Uterus (tissue), 4 donors: ENCODE measurements around the gene ZC3H13. TPM values are rescaled to one million over a fixed set of nuclear protein-coding genes. Genes with fewer than 3 reads are reported as not detected.

Source experiments
- DNase-seq, 2 donors: peaks; one replicate each; pipeline ENCODE4 v3.0.0-alpha.2; 2019 to 2020
- H3K27ac ChIP-seq, 2 donors: fragments of 200-600 bp; sonication (generic); 1 replicate in 1 of 2; 2 replicates in 1 of 2; pipeline ENCODE4 v1.5.1; 2016 to 2018
- H3K27me3 ChIP-seq, 2 donors: fragments of 200-600 bp; sonication (generic); one replicate each; pipeline ENCODE4 v1.5.1; 2018 to 2019; ENCODE audit warnings: control low read depth in 1 of 2
- H3K36me3 ChIP-seq, 2 donors: fragments of 200-600 bp; sonication (generic); one replicate each; pipeline ENCODE4 v1.5.1; 2019; ENCODE audit warnings: control low read depth in 1 of 2
- H3K4me1 ChIP-seq, 2 donors: fragments of 200-600 bp; sonication (generic); one replicate each; pipeline ENCODE4 v1.5.1; 2018 to 2019; ENCODE audit warnings: control low read depth in 1 of 2
- H3K4me3 ChIP-seq, 2 donors: fragments of 200-600 bp; sonication (generic); 1 replicate in 1 of 2; 2 replicates in 1 of 2; pipeline ENCODE4 v1.5.1; 2018 to 2019; ENCODE audit warnings: mild to moderate bottlenecking in 1 of 2
- H3K9me3 ChIP-seq, 2 donors: fragments of 200-600 bp; sonication (generic); one replicate each; pipeline ENCODE4 v1.5.1; 2019; ENCODE audit warnings: control low read depth in 1 of 2
- POLR2A ChIP-seq, 2 donors: fragments of 450-650 bp; IDR thresholded peaks; one replicate each; pipeline ENCODE4 v1.6.1; 2016; ENCODE audit warnings: antibody characterized with exemption in 2 of 2, mild to moderate bottlenecking in 1 of 2, moderate library complexity in 1 of 2
- intact Hi-C: fragments of 100-400 bp; cut with DNase I; formaldehyde crosslinking; loops from one replicate; pipeline ENCODE4 v1.15.1; 2023; ENCODE audit warnings: low total_unique reads
- total RNA-seq, 4 donors: library from RNA; depleted of rRNA in 3 of 4; stranded (reverse); fragments of >200 nt in 3 of 4; gene quantifications; one replicate each; pipeline versions ENCODE4 v1.1.0 to v1.2.4, GENCODE V29; 2014 to 2023
- TF ChIP-seq, protein P1 (sequence below), 4 experiments: fragments of 200-600 bp in 2 of 4; fragments of 450-650 bp in 2 of 4; sonication (generic) in 2 of 4; IDR thresholded peaks; one replicate each; pipeline ENCODE4 v1.5.1; 2016 to 2019; ENCODE audit warnings: antibody characterized with exemption in 4 of 4, mild to moderate bottlenecking in 2 of 4, moderate library complexity in 1 of 4
- donor health status: DM: yes; HTN: yes; CAD: no.

Gene ZC3H13, protein sequence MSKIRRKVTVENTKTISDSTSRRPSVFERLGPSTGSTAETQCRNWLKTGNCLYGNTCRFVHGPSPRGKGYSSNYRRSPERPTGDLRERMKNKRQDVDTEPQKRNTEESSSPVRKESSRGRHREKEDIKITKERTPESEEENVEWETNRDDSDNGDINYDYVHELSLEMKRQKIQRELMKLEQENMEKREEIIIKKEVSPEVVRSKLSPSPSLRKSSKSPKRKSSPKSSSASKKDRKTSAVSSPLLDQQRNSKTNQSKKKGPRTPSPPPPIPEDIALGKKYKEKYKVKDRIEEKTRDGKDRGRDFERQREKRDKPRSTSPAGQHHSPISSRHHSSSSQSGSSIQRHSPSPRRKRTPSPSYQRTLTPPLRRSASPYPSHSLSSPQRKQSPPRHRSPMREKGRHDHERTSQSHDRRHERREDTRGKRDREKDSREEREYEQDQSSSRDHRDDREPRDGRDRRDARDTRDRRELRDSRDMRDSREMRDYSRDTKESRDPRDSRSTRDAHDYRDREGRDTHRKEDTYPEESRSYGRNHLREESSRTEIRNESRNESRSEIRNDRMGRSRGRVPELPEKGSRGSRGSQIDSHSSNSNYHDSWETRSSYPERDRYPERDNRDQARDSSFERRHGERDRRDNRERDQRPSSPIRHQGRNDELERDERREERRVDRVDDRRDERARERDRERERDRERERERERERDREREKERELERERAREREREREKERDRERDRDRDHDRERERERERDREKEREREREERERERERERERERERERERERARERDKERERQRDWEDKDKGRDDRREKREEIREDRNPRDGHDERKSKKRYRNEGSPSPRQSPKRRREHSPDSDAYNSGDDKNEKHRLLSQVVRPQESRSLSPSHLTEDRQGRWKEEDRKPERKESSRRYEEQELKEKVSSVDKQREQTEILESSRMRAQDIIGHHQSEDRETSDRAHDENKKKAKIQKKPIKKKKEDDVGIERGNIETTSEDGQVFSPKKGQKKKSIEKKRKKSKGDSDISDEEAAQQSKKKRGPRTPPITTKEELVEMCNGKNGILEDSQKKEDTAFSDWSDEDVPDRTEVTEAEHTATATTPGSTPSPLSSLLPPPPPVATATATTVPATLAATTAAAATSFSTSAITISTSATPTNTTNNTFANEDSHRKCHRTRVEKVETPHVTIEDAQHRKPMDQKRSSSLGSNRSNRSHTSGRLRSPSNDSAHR (N-terminal part only)
- 10 to 100 TPM; 16.5 to 73.0 (median 37.1) TPM for total RNA-seq

DNA sequence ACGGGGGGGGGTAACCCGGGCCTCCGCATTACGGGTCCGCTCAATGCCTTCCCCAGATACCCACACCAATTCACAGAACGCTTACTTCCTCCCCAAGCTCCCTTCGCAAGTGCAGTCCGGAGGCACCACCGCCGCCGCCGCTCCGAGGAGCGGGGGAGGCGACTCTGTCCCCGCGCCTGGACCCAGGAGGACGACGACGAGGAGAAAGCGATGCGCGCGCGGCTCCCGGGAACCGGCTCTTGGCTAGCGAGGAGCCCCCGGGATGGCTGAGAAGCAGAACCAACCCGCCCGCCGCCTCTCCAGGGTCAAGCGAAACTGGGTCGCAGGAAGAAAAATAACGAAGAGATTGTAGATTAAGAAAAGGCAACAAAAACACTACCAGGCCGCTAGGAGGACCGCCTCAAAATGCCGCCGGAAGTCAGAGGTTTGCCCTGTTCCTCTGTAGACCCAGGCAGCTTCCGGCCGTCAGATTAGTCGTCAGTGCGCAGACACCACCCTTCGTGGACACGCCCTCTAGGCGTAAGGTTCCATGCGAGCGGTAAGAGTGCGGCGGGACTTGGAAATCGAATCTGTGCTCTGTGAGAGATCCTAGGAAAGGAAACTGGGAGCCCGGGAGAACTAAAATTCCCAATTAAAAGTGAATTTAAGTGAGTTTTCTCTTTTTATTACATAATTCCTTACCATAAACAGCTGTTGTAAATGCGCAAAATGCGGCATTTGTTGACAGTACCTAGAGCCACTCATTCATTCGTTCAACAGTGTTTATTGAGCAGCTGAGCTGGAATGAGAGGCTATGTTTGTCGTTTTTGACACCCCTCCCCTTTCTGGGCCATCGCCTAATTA, at the start of gene ZC3H13:
ZC3H13 (minus strand) TSS at position 428 of the 843 bp plus-strand sequence. CDS start 7,239 bp downstream, outside the sequence.
- no peaks in the 10 kb centered on the region for H3K36me3 ChIP-seq
- intact Hi-C loops: no loop called here

DNA sequence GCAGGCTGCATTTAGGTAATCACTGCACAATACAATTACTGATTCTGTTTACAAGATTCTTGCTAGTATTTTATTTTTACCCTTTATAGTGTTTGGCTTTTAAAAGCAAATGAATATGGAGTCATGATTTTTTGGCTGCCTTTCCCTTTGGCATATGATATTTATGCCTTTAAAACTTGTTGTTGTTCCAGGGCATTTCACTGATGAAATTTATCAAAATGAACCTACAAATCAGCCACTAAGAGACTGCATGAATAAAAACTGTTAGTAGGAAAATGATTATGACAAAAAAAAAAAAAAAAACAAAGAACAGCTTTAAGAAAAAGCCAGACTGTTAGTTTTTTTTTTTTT, 49.7 kb upstream of the ZC3H13 start:
- Histone ChIP-seq H3K4me1 (no peaks in the 10 kb centered on the region), H3K4me3 (no peak overlapping the region), H3K27me3 (no peaks in the 10 kb centered on the region), H3K36me3 (no peaks in the 10 kb centered on the region), H3K9me3 (no peaks in the 10 kb centered on the region), H3K27ac (peak overlapping the region in 1 of 2 donors; percentile 32)
- no peak for DNase-seq
- TF ChIP-seq, protein P1, sequence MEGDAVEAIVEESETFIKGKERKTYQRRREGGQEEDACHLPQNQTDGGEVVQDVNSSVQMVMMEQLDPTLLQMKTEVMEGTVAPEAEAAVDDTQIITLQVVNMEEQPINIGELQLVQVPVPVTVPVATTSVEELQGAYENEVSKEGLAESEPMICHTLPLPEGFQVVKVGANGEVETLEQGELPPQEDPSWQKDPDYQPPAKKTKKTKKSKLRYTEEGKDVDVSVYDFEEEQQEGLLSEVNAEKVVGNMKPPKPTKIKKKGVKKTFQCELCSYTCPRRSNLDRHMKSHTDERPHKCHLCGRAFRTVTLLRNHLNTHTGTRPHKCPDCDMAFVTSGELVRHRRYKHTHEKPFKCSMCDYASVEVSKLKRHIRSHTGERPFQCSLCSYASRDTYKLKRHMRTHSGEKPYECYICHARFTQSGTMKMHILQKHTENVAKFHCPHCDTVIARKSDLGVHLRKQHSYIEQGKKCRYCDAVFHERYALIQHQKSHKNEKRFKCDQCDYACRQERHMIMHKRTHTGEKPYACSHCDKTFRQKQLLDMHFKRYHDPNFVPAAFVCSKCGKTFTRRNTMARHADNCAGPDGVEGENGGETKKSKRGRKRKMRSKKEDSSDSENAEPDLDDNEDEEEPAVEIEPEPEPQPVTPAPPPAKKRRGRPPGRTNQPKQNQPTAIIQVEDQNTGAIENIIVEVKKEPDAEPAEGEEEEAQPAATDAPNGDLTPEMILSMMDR (IDR thresholded peaks at IDR 0.05): no peak
- no peak for TF ChIP-seq POLR2A (IDR thresholded peaks at IDR 0.05)
- intact Hi-C loops: no loop called here

More for the DNA sequence above, at the start of gene ZC3H13:
- peak; percentile 89 to 91 for DNase-seq
- H3K27me3 ChIP-seq: no peaks in the 10 kb centered on the region
- peak; percentile 49 to 56 for TF ChIP-seq POLR2A (IDR thresholded peaks at IDR 0.05)
- TF ChIP-seq, protein P1 (IDR thresholded peaks at IDR 0.05): peak; percentile 28 to 57 (median 44)
- H3K4me3 ChIP-seq: peak within 1 kb of the TSS; percentile 98 to 100
- peaks cover 0 to 6% of the 10 kb centered on the region in 2 donors for H3K4me1 ChIP-seq
- H3K9me3 ChIP-seq: no peaks in the 10 kb centered on the region
- H3K27ac ChIP-seq: peak within 1 kb of the TSS; percentile 93 to 94

DNA sequence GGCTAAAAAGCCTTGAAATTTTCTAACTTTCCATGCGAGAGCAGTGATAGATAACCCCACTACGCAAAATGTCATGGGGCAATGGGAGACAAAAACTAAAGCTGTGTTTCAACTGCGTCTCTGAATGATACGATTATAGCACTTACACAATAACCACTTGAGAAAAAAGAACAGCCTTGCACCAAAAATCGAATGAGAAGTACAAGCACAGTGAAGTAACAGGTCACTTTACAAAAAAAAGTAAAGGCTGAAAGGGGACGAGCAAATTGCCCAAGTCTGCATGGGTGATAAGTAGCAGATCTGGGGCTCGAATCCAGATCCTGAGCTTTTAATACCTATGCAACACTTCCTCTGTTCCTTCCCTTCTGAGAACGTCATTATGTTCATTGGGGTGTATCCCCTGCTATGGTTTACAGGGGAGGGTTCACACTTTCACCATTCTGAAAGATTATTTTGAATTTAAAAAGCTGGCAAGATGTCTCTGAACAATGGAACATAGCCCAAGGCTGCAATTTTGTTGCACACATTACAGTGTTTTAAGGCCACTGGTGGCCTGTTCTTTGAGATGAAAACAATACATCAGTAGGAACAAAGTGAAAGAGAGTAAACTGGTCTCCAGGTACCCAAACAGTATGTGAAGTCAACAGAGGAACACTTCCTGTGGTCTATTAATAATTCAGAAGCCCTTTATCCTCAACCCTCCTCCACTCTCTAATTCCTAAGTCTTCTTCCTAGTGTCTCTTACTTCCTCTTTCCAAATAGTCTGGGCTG, 49.1 kb upstream of the ZC3H13 start:
- H3K4me3 ChIP-seq: no peak overlapping the region
- no peaks in the 10 kb centered on the region for H3K36me3 ChIP-seq
- no peak for DNase-seq
- H3K4me1 ChIP-seq: no peaks in the 10 kb centered on the region
- intact Hi-C loops: no loop called here
- peak overlapping the region in 1 of 2 donors; percentile 32 for H3K27ac ChIP-seq
- no peaks in the 10 kb centered on the region for H3K9me3 ChIP-seq
- no peak for TF ChIP-seq POLR2A (IDR thresholded peaks at IDR 0.05)
- TF ChIP-seq, protein P1 (IDR thresholded peaks at IDR 0.05): no peak
- H3K27me3 ChIP-seq: no peaks in the 10 kb centered on the region

DNA sequence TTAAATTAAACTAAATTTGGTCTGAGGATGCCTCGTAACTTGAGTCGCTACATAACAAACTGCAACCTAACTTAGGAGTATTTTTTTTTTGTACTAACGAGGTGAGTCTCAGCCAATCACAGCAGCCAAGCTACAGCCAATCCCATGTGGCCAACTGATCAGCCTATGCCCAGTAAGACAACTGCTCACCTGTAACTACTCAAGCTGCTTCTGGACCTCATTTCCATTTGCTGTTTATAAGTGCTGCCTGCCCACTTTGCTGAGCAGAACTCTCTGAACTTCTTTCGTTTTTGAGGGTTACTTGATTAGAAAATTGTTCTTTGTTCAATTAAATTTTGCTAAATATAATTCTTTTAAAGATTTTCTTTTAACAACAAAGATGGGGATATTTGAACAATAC, 48.5 kb upstream of the ZC3H13 start:
- Histone ChIP-seq H3K9me3 (no peaks in the 10 kb centered on the region), H3K4me1 (no peaks in the 10 kb centered on the region), H3K36me3 (no peaks in the 10 kb centered on the region), H3K27ac (peak overlapping the region in 1 of 2 donors; percentile 43), H3K27me3 (no peaks in the 10 kb centered on the region), H3K4me3 (no peak overlapping the region)
- intact Hi-C loops: no loop called here
- TF ChIP-seq, protein P1 (IDR thresholded peaks at IDR 0.05): no peak
- TF ChIP-seq POLR2A (IDR thresholded peaks at IDR 0.05): no peak
- DNase-seq: no peak
